Medulla oblongata (tissue), 1 donor: ENCODE measurements around the gene UPF2.

Experiments used
- DNase-seq: peaks from one replicate; pipeline ENCODE4 v3.0.0-alpha.2; 2015; ENCODE audit errors: extremely low spot score

The UPF2 gene

GRCh38 chr10:11884706-11885423, 157.7 kb downstream of the UPF2 start:
- DNase-seq: no peak

DNA sequence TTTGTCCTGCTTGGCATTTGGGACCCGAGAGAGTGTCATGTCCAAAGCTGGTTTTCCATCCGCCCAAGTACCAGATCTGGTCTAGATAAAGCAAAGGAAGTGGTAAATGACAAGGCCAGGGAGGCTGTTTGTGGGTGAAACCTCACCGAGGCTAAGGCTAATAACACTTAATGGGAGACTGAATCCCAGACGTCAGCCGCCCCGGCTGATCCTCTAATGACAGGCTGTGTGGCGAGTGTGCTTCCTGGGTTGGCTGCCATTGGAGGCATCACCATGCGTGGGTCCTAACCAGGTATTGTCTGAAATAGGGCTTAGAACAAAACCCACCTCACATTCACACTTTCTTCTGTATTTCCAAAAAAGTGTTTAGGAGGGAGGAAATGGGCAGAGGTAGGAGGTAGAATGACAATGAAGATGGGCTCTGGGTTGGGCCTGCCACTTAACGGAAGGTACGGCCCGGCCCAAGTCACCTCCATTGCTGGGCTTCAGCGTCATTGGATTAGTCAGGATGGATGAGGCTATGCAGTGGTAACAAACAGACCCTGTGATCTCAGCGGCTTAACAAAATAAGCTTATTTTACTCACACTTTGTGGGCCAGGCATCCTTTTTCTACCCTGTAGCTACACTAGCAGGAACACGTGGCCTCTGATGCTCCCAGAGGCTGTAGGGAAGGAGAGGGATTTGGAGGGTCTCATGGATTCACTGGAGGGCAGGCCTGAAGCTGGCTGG, 159.8 kb downstream of the UPF2 start:
- no peak for DNase-seq

DNA sequence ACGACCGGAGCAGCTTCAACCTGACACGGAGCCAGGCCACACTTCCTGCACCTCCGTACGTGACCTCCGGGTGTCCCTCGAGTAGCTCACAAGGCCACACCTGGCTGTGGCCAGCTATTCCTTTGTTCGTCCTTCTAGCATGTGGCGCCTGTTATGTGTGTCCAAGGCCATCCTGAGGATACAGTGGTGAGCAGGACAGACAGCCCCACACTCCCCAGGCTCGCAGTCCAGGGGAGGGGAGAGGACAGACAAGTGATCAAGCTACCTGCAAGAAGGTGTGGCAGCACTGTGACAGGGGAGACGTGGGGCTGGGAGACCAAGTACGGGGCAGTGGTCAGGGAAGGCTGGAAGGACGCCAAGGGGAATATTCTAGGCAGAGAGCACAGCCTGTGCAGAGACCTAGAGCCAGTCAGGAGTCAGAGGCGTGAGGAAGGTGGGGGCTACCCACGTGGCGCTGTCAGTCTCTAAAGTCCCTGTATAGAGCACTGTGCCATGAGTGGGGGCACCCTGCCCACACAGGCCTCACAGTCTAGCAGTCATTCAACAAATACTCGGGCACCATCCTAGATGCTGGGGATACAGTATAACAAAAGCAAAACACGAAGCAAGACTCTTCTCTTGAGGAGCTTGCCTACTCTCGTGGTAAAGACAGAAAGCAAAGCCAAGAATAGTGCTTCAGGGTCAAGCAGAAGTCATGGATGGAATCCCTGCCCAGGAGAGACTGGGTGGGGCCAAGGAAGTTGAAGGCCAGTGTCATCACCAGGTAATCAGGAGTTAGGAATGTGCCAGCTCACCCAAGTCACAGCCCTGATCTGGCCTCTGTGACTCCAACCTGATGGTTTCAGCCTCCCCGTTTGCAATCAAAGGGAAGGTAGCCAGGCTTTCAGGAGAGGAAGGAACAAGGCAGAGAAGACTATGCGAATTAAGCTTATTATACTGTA, 160.9 kb downstream of the UPF2 start:
- DNase-seq: no peak

DNA sequence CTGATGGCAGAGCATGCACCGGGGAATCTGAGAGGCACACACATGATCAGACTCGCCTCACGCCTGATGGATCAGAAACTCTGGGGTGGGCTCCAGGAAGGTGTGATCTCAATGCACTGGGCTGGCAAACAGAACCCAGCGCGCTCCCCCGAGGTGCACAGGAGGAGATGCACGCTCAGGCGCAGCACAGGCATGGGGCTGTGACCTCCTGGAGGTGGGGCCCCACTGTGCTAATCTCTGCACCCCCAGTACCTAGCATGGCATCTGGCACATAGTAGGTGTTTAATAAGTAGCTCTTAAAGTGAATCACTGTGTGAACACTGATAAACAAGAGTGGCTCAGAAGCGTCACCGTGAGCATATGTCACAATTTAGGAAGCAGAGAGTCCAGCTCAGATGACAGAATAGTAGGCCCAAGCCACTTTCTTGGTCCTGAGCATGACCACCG, 161.6 kb downstream of the UPF2 start:
- no peak for DNase-seq

DNA sequence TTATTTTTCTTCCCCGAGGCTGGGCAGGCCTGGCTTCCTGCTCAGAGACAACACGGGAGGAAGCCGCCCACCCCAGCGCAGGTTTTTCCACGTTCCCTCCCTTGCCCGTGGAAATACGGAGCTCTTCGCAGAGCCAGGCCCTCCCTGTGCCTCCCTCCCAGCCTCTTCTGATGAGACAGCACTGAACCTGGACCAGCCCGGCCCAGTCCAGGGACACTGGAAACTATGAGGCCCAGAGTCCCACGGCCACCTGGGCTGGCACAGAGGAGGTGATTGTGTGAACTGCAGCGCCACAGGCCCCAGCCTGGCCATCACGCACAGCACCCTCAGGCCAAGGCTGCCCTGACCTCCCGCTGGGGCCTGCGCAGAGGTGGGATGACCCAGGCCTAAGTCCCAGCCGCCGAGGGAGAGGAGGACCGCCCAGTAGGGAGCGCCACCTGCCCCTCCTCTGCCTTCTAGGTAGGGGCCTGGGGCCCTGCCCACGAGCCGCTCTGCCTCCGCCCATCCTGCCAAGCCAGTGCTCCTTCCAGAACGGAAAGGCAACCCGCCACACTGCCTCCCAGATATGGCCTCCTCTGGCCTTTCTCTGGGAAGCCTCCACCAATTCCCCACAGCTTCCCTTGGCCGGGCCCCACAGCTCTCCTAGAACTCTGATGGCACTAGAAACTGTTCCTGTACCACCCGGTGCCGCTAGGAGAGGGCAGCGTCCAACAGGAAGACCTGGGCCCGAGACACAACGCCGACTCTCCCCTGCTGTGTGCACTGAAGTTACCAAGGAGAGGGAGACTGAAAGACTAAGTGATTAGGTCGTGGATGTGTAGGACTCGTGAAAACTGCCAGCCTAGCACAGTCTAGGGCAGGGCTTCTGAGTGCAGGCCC, 162.2 kb downstream of the UPF2 start:
- no peak for DNase-seq

DNA sequence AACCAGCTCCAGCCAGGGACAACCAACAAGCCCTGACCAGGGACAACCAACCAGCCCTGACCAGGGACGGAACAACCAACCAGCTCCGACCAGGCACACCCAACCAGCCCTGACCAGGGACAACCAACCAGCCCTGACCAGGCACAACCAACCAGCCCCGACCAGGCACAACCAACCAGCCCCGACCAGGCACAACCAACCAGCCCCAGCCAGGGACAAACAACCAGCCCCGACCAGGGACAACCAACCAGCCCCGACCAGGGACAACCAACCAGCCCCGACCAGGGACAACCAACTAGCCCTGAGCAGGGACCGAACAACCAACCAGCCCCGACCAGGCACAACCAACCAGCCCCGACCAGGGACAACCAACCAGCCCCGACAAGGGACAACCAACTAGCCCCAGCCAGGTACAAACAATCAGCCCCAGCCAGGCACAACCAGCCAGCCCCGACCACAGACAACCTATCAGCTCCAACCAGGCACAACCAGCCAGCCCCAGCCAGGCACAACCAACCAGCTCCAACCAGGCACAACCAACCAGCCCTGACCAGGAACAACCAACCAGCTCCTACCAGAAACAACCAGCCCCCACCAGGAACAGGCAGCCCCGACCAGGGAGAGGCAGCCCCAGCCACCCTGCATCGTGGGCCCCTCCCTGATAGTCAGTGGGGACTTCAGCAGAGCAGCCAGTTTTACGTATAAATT, 163.1 kb downstream of the UPF2 start:
- DNase-seq: no peak

DNA sequence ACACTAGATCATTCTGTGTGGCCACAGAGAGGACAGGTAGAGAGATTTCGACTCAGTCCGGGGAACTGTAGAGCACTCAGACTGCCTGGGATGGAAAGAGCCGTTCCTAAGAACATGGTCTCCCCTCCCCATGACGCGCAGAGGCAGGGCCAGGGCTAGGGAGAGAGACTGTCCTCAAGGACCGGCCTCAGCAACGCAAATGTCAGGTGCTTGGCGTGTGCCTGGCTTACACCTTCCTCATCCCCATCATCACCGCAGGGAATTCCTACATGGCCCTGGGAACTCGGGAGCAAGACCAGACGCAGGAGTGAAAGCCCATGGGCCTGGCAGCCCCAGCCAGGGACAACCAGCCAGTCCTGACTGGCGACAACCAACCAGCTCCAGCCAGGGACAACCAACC, 163.8 kb downstream of the UPF2 start:
- no peak for DNase-seq

GRCh38 chr10:11877591-11877905, 165.1 kb downstream of the UPF2 start:
- no peak for DNase-seq

DNA sequence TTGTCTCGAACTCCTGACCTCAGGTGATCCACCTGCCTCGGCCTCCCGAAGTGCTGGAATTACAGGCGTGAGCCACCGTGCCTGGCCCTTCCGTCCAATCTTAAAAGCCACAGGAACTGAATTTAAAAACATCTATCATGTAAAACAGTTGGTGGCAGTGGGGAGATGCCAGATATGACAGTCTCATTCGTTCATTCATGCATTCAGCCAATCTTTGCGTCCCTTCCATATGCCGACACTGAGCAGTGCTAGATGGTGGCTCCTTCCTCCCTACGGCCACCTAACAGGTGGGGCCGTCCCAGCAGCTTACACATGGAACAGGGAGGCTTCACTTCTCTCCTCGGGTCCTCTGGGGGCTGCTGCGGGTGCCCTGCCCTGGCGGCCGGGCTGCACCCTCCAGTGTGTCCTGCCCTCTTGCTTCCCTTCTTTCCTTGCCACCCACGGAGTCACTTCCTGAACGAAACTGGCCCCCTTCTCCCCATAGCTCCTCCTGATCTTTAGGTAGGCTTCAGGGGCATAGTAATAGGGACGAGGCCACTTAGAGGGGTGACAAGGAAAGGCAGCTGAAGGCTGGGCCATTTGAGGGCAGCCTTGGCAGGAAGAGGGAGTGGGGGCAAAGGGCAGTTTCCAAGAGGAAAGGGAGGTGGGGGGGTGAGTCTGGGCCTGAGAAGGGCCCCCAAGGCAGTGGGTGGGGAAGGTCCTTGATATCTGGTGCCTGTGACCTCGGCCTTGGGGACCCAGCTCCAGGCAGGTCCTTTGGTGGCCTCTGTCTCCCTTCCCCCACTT, 165.6 kb downstream of the UPF2 start:
- no peak for DNase-seq

DNA sequence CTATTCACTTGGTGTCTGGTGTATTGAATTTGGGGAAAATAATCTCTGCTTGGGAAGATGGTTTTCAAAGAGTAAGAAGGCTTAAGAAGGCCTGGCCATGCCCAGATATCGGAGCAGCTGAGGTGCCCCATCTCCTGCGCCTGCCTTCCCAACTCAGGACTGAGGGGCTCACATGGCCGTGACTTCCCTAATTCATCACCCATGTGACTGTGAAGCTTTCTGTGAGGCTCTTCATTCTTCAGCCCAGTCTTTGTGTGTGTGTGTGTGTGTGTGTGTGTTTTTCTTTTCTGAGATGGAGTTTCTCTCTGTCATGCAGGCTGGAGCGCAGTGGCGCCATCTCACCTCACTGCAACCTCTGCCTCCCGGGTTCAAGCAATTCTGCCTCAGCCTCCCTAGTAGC, 166.3 kb downstream of the UPF2 start:
- DNase-seq: no peak

DNA sequence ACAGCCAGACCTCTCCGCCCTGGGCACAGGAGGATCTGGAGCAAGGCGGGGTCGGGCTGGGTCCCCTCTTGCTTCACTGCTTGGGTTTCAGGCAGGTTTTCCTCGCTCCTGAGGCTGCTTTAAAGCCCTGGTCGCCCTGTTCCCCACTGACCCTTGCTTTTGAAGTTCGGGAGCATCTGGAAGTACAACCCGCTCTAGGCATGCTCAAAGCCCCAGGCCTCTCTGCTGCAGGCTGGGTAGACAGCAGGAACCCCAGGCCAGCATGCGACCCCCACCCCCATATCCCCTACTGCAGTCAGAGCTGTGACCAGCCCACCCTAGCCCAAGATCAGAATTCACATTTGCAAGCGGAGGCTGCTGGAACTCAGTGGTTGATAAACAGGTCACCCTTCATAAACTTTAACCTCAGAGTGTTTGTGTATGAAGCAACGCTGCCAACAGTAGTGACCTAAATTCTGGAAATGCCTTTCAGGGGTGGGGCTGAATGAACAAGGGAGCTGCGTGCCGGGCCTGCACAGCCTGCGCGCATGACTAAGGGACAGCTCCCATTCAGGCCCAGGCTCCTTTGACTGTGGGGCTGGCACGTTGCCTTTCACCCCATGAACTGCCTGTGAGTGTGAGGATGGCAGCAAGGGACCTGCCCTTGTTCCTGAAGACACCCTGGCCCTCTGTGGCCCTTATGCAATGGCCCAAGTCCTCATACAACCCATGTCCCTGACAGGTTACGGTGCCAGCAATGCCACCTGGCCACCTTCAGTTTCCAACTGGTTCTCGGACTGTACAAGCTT, 166.9 kb downstream of the UPF2 start:
- DNase-seq: no peak

DNA sequence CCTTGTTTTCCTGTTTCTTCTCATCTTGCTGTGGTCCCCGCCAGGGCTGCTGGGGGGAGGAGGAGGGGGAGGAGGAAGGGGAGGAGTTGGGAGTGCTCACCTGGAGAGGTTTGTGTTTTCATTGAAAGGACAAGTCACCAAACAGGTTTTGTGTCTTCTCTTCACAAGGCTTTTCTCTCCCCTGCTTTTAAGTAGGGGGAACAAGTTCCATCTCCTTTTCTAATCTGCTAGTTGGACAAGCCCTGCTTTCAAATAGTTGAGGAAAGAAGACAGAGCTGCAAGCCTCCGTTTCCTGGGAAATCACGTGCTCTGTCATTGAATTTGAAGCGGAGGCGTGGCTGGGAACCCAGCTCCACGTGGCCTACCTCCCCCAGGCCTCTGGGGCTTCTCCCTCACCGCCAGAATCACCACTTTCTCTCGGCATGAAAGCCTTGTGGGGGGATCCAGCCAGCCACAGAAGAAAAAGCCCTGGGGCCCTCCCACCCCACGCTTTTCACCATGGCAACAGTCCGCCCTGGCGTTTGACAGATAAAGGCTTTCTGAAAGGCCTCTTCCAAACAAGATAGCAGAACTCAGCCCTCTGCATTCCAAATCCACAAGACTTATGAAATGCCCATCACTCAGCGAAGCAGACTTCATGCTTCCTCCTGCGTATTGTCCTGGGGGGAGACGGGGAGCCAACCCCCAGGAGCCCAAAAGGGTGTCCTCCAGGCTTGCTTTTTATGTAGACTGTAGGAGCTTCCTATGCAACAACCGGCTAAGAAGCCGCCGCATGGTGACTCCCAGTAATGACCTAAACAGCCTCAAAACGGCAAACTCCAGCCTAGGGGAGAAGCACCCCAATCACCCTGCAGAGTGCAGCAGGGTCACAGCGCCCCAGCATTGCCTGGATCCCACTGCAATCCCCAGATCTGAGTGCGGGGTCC, 167.8 kb downstream of the UPF2 start:
- no peak for DNase-seq

DNA sequence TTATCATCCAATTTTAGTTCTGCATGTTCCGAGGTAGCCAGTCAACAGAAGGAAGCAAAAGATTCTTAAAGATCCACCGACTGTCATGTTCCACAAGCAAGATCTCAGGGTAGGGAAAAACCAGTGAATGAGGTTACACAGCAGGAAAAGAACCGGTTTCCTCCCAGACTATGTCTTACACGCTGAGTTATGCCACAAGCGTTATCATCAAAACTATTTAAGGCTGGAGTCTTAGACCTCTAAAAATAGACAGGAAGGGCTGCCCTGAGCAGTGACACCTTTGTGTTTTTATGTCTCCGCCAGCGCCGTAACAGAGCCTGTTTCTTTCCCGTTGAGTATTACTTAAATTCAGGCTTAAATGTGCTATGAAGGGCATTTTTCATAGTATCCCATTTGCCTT, 171.1 kb downstream of the UPF2 start:
- no peak for DNase-seq

DNA sequence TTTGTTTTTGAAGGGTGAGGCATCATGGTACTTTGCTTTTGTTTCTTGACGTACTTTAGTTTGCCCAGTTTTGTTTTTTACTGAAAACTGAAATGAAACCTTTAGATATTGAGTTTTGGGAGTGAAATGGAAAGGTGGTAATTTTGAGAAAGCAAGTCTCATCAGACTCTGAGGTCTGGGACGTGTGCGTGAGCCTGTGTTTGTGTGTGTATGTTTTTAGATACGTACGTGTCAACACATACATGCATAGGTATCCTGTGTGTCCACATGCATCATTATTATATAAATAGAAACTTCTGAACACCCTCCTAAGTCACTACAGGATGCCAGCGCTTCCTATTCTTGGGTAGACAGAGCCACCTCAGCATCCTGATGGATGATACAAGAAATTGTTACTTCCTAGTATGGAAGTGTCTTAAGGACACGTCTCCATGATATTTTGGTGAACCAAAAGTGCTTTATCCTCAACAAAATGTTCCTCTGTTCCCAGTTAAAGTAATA, 171.7 kb downstream of the UPF2 start:
- DNase-seq: no peak

DNA sequence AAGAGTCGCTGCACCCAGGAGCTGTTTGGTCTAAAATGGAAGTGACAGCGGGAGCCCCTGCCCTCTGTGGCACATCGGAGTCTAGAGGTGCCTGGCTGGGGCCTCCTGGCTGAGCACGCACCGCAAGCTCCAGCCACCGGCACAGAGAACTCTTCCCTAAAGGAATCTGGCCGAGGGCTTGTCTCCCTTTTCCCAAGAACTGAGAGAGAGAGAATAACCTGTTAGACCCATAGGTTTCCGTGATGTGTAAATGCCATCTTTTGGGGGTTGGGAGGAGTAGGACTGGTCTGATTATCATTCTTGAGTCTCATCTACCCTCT, 172.2 kb downstream of the UPF2 start:
- no peak for DNase-seq
